ENCODE measurements around the gene CDIPT.
A peak's percentile ranks its signal among the peaks of the same experiment; 100 is the strongest.

Gene CDIPT

DNA sequence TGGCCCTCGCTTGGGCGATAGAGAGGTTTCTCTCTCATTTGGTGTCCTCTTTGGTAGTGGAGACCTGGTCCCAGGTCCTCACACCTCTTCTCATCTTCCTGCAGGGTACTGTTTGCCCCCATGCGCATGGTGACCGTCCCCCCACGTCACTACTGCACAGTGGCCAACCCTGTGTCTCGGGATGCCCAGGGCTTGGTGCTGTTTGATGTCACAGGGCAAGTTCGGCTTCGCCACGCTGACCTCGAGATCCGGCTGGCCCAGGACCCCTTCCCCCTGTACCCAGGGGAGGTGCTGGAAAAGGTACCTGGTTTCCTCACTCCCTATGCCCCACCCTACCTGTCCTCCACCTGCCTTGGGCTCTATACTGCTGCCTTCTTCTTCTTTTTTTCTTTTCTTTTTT lies 32.3 kb downstream of the CDIPT start:
- DNase-seq (ENCODE audit: low read depth in 3 of 3) = no peak

DNA sequence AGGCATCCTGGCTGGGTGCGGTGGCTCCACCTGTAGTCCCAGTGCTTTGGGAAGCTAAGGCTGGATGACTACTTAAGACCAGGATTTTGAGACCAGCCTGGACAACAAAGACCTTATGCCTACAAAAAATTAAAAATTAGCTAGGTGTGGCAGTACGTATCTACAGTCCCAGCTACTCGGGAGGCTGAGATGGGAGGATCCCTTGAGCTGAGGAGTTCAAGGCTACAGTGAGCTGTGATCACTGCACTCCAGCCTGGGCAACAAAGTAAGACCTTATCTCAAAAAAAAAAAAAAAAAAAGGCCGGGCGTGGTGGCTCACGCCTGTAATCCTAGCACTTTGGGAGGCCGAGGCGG lies 36.7 kb downstream of the CDIPT start:
- no peak for DNase-seq (ENCODE audit: low read depth in 3 of 3)

DNA sequence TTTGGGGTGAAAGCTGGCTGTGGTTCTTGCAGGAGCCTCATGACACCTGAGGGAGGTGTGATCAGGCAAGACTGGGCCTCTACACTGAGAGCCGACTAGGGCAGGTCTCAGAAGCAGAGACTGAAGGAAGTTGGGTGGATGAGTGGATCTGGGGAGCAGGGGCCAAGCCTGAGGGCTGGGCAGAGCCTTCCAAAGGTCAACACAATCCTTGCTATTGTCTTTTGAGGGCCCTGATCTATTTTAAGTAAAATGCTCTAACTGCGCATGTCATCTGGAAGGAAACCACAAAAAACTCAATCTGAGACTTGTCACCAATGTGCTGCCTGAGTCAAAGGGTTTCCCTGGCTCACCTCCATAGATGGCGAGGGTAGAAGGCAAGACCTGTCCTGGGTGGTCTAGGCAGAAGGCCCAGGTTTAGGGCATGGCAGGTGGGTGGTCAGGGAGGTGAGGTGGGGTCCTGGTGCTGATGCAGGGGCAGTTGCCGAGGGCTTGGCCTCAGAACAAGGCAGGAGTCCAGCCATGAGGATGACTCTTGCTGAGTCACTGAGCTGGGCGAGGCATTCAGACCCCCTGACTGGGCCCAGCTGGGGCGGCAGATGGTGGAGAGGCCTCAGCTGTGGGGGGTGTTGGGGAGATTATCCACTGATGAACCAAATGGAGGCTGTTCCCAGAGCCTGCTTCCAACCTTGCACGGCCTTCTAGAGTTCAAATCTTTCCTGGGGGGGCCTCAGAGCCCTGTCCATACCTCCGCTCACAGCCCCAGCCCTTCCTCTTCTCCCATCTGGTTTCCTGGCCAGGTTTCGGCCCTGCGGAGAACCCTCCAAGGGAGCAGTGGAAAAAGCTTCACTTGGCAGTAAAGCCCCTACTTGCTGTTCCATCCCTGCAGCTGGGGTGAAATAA lies 37.6 kb downstream of the CDIPT start:
- no peak for DNase-seq (ENCODE audit: low read depth in 3 of 3)

DNA sequence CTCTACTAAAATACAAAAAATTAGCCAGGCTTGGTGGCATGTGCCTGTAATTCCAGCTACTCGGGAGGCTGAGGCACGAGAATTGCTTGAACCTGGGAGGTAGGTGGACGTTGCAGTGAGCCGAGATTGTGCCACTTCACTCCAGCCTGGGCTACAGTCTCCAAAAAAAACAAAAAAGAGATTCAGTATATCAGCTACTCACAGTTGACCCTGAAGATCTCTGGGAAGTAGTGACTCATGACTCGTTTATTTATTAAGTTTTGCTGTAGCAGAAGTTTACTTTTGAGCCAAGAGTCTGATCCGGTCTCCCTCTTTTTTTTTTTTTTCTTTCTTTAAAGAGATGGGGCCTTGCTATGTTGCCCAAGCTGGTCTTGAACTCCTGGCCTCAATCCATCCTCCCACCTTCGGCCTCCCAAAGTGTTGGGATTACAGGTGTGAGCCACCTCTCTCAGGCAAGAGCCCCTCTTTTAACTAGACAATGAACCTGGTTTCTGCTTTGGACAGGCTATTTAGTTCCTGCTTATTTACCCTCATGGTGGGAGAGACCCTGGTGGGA lies 38.4 kb downstream of the CDIPT start:
- no peak for DNase-seq (ENCODE audit: low read depth in 3 of 3)

DNA sequence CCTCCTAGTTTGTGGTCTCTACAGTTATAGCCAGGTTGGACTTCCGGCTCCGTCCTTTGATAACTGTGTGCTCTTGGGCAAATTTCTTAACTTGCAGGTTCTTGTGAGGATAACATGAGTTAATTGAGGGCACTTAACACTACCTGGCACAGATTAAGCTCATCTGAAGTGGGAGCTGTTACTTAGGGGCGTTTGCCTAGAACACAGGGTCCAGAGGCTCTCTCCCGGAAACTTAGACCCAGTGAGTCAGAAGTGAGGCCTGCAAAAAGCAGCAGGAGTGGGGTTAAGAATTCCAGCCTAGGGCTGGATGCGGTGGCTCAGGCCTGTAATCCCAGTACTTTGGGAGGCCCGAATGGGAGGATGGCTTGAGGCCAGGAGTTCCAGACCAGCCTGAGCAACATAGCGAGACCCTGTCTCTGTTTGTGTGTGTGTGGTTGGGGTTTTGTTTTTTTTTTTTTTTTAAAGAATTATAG lies 41.3 kb downstream of the CDIPT start:
- no peak for DNase-seq (ENCODE audit: low read depth in 3 of 3)

DNA sequence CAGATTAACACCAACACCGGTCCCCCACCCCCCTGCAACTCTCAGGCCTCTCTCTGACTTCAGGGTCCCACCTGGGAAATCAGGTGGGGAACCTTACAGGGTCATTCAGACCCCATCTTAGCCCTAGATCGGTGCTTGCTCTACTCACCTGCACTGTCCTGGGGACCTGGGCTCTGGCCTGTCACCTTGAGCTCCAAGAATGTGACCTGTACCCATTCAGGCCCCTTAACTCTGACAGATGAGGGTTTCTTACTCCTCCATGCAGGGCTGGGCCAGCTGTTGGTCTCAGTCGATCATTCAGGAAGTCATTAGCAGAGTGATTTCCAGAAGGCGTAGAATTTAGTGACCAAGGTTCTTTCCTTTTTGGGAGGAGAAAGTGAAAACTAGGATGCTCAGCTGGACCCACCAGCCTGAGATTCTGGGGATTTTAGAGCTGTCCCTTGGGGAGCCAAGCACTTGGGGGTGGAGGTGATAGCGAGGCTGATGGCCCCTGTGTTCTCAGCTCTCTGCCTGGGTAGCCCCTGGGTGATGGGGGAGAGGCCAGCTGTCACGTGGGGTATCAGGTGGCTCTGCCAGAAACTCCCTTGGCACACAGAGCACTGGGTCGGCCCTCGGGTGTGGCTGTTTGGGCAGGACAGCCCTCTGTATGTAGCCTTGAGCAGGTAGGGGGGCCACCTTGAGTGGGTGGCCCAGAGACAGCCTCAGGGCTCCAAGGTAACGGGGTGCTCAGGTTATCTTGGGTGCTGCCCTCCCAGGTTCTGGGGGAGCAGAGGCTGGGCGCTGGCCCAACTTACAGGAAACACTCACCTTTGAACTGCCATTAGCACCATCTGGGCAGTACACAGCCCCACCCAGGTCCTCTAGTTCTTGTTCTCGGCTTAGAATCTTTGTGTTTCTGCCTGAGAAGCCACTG lies 42.0 kb downstream of the CDIPT start:
- no peak for DNase-seq (ENCODE audit: low read depth in 3 of 3)

DNA sequence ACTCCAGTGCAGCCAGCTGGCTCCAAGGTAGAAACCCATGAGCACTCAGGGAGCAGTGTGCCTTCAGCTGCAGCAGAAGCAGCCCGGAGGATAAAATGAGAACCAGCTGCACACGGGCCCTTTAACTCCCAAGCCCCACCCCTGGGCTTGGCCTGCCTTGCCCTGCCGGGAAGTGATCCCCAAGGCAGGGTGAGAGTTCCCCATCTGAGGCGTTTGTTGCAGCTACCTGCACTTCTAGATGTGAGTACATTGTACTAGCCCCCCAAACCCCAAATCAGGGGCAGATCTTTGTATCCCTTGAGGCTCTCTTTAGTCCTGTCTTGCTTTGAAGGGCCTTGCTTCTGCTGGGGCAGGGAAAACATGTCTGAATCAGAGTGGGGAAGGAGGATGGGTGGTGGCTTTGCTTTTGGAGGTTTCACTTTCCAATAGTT lies 42.7 kb downstream of the CDIPT start, which contains the start of gene MVP:
Gene MVP, plus strand, starts transcription at position 192 of the 431 bp plus-strand sequence. CDS start 10,088 bp downstream, outside the sequence.
- DNase-seq (ENCODE audit: low read depth in 3 of 3) = no peak

DNA sequence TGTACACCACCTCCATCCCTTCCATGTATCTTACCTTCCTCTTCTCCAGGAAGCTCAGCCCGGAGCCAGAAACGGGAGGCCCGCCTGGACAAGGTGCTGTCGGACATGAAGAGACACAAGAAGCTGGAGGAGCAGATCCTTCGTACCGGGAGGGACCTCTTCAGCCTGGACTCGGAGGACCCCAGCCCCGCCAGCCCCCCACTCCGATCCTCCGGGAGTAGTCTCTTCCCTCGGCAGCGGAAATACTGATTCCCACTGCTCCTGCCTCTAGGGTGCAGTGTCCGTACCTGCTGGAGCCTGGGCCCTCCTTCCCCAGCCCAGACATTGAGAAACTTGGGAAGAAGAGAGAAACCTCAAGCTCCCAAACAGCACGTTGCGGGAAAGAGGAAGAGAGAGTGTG lies 43.5 kb downstream of the CDIPT start:
- no peak for DNase-seq (ENCODE audit: low read depth in 3 of 3)

DNA sequence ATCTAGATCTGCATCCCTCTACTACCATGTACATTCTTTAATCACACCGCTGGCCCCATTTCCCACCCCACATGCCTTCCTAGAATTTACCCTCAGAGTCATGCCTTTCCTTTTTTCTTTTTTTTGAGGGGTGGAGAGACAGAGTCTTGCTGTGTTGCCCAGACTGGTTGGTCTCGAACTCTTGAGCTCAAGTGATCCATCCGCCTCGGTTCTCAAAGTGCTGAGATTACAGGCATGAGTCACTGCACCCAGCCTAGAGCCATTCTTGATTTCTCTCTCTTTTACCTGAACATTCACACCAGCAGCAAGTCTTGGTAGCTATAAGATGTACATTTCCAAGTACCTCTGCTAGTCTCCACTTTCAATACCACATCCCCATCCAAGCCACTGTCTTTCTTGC lies 44.9 kb downstream of the CDIPT start:
- DNase-seq (ENCODE audit: low read depth in 3 of 3) = no peak

DNA sequence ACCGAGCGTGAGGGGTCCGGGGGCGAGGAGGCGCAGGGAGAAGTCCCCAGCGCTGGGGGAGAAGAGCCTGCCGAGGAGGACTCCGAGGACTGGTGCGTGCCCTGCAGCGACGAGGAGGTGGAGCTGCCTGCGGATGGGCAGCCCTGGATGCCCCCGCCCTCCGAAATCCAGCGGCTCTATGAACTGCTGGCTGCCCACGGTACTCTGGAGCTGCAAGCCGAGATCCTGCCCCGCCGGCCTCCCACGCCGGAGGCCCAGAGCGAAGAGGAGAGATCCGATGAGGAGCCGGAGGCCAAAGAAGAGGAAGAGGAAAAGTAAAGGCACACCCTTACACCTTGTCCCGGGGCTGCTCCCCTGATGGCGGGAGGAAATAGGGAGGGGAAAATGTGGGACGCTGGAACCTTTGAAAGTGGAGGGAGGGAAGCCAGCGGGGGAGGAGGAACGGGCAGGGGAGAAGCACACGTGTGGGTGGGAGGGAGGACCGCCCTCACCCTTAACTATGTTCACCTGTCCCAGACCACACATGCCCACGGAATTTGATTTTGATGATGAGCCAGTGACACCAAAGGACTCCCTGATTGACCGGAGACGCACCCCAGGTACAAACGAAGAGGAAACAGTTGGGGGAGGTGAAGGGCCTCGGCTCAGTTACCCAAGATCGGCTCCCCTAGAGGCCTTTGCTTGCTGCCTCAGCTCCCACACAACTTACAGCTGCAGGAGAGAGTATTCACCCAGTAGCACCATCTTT lies 46.2 kb downstream of the CDIPT start:
- DNase-seq (ENCODE audit: low read depth in 3 of 3) = peak in 1 of 3 donors; percentile 70

DNA sequence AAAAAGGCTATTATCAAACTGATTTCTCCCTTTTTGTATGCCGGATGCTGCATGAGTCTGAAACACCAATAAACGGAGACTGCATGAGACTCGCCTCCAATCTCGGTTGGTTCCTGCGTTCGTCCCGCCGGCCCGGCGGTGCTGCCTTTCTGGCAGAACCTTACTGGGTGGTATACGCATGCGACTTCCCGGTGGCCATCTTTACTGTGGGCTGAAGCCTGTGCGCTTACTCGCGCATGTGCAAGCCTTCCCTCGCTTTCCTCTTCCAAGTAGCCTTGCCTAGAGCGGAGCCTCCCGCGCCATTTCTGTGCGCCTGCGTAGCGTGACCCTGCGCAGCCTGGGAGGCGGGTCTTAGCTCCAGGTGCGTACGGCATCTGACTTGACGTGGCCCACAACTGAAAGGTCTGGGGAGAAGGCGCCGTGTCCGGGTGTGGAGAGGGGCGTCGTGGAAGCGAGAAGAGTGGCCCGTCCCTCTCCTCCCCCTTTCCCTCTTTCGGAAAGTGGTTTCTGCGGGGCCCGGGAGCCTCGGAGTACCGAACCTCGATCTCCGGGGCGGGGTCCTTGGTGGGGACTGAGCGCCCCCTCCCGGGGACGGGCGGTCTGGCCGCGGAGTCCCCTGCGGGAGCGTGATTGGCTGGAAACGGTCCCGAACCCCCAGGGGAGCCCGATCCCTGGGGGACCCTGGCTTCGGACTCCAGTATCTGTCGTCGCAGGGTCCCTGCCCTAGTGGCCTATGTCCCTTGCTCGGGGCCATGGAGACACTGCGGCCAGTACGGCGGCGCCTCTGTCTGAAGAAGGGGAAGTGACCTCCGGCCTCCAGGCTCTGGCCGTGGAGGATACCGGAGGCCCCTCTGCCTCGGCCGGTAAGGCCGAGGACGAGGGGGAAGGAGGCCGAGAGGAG lies 47.0 kb downstream of the CDIPT start, which contains the start of gene PAGR1:
Gene PAGR1, plus strand, starts transcription at position 360 of the 901 bp plus-strand sequence. Its CDS starts 374 bp downstream, at position 734.
- peak; percentile 95 to 97 (median 96) for DNase-seq (ENCODE audit: low read depth in 3 of 3)

DNA sequence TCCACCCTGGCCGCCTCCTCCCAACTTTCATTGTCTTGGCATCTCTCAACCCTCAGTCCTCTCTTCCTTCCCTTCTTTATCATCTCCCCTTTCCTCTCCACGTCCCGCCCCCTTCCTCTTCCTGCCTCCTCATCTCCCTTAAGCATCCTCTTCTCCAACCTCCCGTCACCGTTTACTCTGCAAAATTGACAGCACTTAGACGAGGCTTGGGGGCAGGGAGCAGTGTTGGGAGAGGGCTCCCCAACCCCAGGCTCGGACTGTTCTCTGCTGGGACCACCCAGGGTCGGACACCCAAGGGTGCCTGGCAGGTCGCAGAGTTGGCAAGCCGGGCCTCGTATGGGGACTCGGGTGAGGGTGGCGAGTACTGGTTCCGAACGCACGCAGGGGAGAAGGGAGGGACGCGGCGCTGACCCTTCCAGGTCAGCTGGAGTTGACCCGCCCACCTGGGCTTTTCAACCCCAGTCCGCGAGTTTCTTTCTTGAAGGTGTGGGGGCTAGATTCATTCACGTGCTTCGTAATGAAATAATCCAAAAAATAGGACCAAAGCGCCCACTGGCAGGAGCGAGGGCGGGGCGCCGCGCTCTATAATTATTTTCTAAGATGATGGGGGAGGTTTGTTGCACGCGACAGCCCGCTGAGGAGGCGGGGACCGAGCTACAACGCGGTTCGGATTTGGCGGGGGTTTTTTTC lies 47.8 kb downstream of the CDIPT start:
- DNase-seq (ENCODE audit: low read depth in 3 of 3) = no peak

DNA sequence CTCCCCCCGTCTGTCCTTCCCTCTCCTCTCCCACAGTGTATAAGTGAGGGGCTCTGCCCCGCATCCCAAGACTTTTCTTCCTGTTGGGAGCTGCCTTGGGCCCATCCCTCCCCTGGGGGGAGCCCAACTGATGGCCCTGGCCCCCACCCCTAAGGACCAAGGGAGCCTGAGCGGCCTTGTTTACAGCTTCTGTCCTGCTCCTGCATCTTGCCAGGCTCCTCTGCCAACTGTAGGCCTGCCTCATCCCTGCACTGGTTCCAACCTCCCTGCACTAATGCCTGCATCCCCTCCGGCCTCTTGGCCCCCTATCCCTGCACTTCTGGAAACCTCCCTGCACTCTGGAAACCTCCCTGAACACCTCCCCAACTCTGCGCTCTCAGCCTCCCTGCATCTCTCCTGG lies 48.4 kb downstream of the CDIPT start:
- DNase-seq (ENCODE audit: low read depth in 3 of 3) = no peak

DNA sequence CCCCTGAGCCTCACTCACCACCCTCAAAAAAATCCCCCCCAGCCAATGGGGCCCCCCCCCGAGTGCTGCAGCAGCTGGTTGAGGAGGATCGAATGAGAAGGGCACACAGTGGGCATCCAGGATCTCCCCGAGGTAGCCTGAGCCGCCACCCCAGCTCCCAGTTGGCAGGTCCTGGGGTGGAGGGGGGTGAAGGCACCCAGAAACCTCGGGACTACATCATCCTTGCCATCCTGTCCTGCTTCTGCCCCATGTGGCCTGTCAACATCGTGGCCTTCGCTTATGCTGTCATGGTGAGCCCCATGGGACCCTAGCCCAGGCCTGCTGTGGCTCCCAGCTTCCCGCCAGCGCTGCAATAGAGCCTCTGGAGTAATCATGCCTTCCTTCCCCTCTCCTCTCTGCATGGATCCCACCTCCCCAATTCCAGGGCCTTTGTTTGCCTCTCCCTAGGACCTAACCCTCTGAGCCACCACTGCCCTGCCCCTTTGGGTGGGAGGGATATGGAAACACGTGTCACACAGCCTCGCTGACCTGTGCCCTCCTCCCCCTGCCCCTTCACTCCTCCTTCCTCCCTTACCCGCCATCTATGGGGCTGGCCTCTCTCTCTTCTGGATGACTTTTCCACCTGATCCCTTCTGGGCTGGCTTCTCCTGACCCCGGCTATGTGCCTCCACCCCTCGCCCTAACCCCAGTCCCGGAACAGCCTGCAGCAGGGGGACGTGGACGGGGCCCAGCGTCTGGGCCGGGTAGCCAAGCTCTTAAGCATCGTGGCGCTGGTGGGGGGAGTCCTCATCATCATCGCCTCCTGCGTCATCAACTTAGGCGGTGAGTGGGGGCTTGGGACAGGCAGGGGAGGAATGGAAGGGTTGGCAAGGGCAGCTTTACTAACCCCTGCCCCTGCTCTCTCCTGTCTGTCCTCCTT lies 49.1 kb downstream of the CDIPT start:
- DNase-seq (ENCODE audit: low read depth in 3 of 3) = no peak

DNA sequence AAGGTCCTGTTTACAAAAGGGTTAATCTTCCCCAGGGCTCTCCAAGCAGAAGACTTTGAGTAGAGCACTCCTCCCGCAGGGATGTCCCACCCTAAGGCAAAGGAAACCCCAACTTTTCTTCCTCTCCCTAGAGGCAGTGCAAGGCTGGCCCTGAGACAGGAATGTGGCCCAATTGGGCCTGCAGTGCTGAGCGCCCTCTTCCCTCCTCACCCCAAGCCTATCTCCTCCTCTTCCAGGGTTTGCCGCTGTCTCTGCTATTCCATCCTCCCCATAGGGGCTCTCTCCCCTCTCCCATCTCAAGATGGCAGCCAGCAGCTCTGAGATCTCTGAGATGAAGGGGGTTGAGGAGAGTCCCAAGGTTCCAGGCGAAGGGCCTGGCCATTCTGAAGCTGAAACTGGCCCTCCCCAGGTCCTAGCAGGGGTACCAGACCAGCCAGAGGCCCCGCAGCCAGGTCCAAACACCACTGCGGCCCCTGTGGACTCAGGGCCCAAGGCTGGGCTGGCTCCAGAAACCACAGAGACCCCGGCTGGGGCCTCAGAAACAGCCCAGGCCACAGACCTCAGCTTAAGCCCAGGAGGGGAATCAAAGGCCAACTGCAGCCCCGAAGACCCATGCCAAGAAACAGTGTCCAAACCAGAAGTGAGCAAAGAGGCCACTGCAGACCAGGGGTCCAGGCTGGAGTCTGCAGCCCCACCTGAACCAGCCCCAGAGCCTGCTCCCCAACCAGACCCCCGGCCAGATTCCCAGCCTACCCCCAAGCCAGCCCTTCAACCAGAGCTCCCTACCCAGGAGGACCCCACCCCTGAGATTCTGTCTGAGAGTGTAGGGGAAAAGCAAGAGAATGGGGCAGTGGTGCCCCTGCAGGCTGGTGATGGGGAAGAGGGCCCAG lies 50.0 kb downstream of the CDIPT start:
- DNase-seq (ENCODE audit: low read depth in 3 of 3) = no peak

DNA sequence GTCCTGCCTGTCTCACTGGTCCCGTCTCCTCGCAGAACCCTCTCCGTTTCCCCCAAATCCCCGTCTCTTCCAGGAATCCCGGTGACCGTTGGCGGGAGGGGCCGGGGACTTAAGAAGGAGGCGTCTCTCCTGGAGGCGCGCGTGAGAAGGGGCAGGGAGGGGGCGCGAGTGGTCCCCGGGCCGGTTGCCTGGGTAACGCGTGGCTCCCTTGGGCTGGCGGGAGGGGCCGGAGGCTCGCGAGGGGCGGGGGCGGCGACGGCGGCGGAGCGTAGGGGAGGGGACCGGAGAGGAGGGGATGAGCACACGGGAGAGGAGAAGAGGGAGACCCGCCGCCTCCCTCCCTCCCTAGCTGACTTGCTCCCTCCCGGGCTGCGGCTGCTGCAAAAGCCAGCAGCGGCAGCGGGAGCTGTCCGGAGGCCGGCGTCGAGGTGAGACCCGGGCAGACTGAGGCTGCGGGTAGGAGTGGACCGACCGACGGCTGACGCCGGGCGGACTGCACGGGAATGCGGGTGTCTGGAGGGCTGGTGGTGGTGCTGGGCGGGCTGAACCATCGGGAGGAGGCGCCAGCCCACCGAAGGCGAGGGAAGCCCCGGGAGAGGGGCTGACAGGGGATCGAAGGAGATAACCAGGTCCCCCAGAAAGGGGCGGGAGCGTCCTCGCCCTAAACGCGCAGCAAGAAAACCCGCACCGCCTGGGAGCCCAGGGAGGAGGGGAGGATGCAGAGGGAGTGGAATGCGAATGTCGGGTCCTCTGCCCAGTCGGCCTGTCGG lies 50.9 kb downstream of the CDIPT start, which contains the start of gene PRRT2:
Gene PRRT2, plus strand, starts transcription at position 298 of the 770 bp plus-strand sequence. CDS start 862 bp downstream, outside the sequence.
- peak in 1 of 3 donors; percentile 48 for DNase-seq (ENCODE audit: low read depth in 3 of 3)
